Adrenal gland (tissue), 12 donors: ENCODE measurements around the gene CDK5RAP2. TPM values are rescaled to one million over a fixed set of nuclear protein-coding genes. Genes with fewer than 3 reads are reported as not detected.
"Not testable (repeated sequence)": the region's sequence is repeated elsewhere in the genome, so short reads cannot be mapped to it uniquely, and the experiment has no call there.

Experiments
- DNase-seq, 7 donors: peaks; one replicate each; pipeline ENCODE4 v3.0.0-alpha.2; 2019 to 2020
- H3K27ac ChIP-seq, 5 donors: fragments of 200-600 bp; sonication (generic) in 4 of 5; 1 replicate in 3 of 5; 2 replicates in 2 of 5; pipeline versions ENCODE4 v1.5.1 to v1.8.0; 2016 to 2020; ENCODE audit warnings: mild to moderate bottlenecking in 1 of 5
- H3K27me3 ChIP-seq: fragments of 200-600 bp; 2 replicates; pipeline ENCODE4 v1.8.0; 2021
- H3K36me3 ChIP-seq, 2 donors: fragments of 200-600 bp; replicated peaks in 1 of 2; 1 replicate in 1 of 2; 2 replicates in 1 of 2; pipeline versions ENCODE4 v1.5.1 to v1.8.0; 2018 to 2022
- H3K4me1 ChIP-seq, 2 donors: fragments of 200-600 bp; replicated peaks in 1 of 2; 1 replicate in 1 of 2; 2 replicates in 1 of 2; pipeline versions ENCODE4 v1.5.1 to v1.8.0; 2018 to 2021
- H3K4me3 ChIP-seq, 4 donors: fragments of 200-600 bp; sonication (generic) in 3 of 4; one replicate each; pipeline ENCODE4 v1.5.1; 2016 to 2018
- H3K9me3 ChIP-seq, 3 donors: fragments of 200-600 bp; sonication (generic) in 1 of 3; replicated peaks in 1 of 3; 1 replicate in 2 of 3; 2 replicates in 1 of 3; pipeline versions ENCODE4 v1.5.1 to v1.8.0; 2016 to 2021
- CTCF ChIP-seq, 6 experiments: fragments of 450-650 bp in 4 of 6; fragments of 200-600 bp in 2 of 6; sonication (generic) in 1 of 6; IDR thresholded peaks; 1 replicate in 5 of 6; 2 replicates in 1 of 6; pipeline versions ENCODE4 v1.5.1 to v1.8.0; 2016 to 2021; ENCODE audit warnings: antibody characterized with exemption in 6 of 6, mild to moderate bottlenecking in 2 of 6, moderate library complexity in 1 of 6
- POLR2A ChIP-seq, 2 donors: fragments of 450-650 bp; IDR thresholded peaks; one replicate each; pipeline ENCODE4 v1.6.1; 2017; ENCODE audit warnings: antibody characterized with exemption in 2 of 2, mild to moderate bottlenecking in 2 of 2, moderate library complexity in 1 of 2
- WGBS, 4 donors: extraction: QIAGEN DNeasy Blood & Tissue Kit in 2 of 4; methylation state at CpG; one replicate each; pipeline versions ENCODE4 v1.1.5 to v1.1.7; 2013 to 2017; 5-methylcytosine and 5-hydroxymethylcytosine counted together
- intact Hi-C, 2 donors: fragments of 100-400 bp; cut with DNase I; formaldehyde crosslinking; loops; one replicate each; pipeline versions ENCODE4 v1.14.1 to v1.15.0; 2022 to 2023
- polyA plus RNA-seq, 3 donors: library from polyadenylated mRNA; stranded (reverse); fragments of 200-250 nt in 2 of 3; fragments of 350-450 nt in 1 of 3; fragmentation: Illumina TruSeq in 1 of 3; extraction: RNeasy Lipid Tissue Mini Kit (QIAGEN cat#74804) in 1 of 3; gene quantifications; one replicate each; pipeline ENCODE4 v1.2.3, GENCODE V29; 2013 to 2014
- total RNA-seq, 9 donors: library from RNA; depleted of rRNA in 4 of 9; stranded (reverse); fragments of >200 nt in 4 of 9; fragments of 120-200 nt in 1 of 9; fragmentation: NEBNext Ultra II Directional in 1 of 9; extraction: Animal tissue kit (Norgen Biotek cat#: 25700) in 1 of 9; gene quantifications; one replicate each; pipeline versions ENCODE4 v1.1.0 to v1.2.4, GENCODE V29; 2013 to 2023
- donor health status: healthy with polysubstance abuse.
- donor health status: Bipolar disorder and iron deficiency.
- donor health status: DM: yes; HTN: yes; CAD: no.
- donor health status: DM: no; HTN: no; CAD: no.
- donor health status: DM: no; HTN: no; CAD: no.
- donor health status: DM: yes; HTN: yes; CAD: no.

CDK5RAP2 gene
- total and polyA plus RNA-seq, 12 donors = 26.0 to 60.7 (median 41.9) TPM

GRCh38 chr9:120524038-120524437 lies 55.9 kb downstream of the CDK5RAP2 start:
- WGBS, 4 donors = 92 to 94% (median 93%) methylated on average over 3 of the region's 3 CpGs
- Histone ChIP-seq H3K27ac (no peak overlapping the region), H3K36me3 (peaks cover 0 to 50% of the 10 kb centered on the region in 2 donors), H3K4me1 (peaks cover 0 to 3% of the 10 kb centered on the region in 2 donors), H3K27me3 (no peaks in the 10 kb centered on the region), H3K4me3 (no peak overlapping the region), H3K9me3 (no peaks in the 10 kb centered on the region)
- intact Hi-C loops = no loop called here
- DNase-seq = no peak
- TF ChIP-seq CTCF (IDR thresholded peaks at IDR 0.05) = no peak
- no peak for TF ChIP-seq POLR2A (IDR thresholded peaks at IDR 0.05)

GRCh38 chr9:120522558-120522957 lies 57.4 kb downstream of the CDK5RAP2 start:
- peaks cover 0 to 35% of the 10 kb centered on the region in 2 donors for H3K36me3 ChIP-seq
- 97 to 100% (median 100%) methylated on average over 1 of the region's 1 CpG for WGBS, 4 donors
- TF ChIP-seq POLR2A (IDR thresholded peaks at IDR 0.05) (no peak), CTCF (IDR thresholded peaks at IDR 0.05) (no peak)
- DNase-seq = no peak
- H3K4me3 ChIP-seq = no peak overlapping the region
- no peaks in the 10 kb centered on the region for H3K9me3 ChIP-seq
- intact Hi-C loops = no loop called here
- H3K27me3 ChIP-seq = no peaks in the 10 kb centered on the region
- H3K4me1 ChIP-seq = peaks cover 0 to 5% of the 10 kb centered on the region in 2 donors
- no peak overlapping the region for H3K27ac ChIP-seq

- H3K4me3 ChIP-seq = no peak overlapping the region
- H3K4me1 ChIP-seq = peaks cover 0 to 5% of the 10 kb centered on the region in 2 donors
- H3K36me3 ChIP-seq = peaks cover 0 to 33% of the 10 kb centered on the region in 2 donors
- TF ChIP-seq POLR2A (IDR thresholded peaks at IDR 0.05) (no peak), CTCF (IDR thresholded peaks at IDR 0.05) (no peak)
- intact Hi-C loops = no loop called here
- no peak overlapping the region for H3K27ac ChIP-seq
- no peaks in the 10 kb centered on the region for H3K9me3 ChIP-seq
- no peaks in the 10 kb centered on the region for H3K27me3 ChIP-seq
- DNase-seq = no peak
These were observed 57.9 kb downstream of the CDK5RAP2 start for GRCh38 chr9:120522032-120522431.

DNA sequence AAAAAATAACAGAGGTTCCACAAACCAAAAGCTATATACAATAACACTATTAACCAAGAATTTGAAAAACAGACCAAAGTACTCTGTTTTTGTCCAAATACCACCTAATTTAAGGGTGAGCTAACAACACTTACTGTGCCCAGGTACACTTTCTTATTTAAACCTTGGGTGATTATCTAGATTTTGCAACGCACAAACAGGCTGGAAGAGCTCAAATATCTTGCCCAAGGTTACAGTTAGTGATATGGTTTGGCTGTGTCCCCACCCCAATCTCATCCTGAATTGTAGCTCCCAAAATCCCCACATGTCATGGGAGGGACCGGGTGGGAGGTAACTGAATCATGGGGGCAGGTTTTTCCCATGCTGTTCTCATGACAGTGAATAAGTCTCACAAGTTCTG lies 58.9 kb downstream of the CDK5RAP2 start:
- Histone ChIP-seq H3K4me1 (peaks cover 0 to 5% of the 10 kb centered on the region in 2 donors), H3K36me3 (peaks cover 0 to 33% of the 10 kb centered on the region in 2 donors), H3K9me3 (no peaks in the 10 kb centered on the region), H3K27me3 (no peaks in the 10 kb centered on the region), H3K4me3 (no peak overlapping the region), H3K27ac (no peak overlapping the region)
- WGBS, 4 donors = 57 to 83% (median 63%) methylated on average over 2 of the region's 2 CpGs
- TF ChIP-seq CTCF (IDR thresholded peaks at IDR 0.05) = no peak
- DNase-seq = no peak
- intact Hi-C loops = no loop called here

DNA sequence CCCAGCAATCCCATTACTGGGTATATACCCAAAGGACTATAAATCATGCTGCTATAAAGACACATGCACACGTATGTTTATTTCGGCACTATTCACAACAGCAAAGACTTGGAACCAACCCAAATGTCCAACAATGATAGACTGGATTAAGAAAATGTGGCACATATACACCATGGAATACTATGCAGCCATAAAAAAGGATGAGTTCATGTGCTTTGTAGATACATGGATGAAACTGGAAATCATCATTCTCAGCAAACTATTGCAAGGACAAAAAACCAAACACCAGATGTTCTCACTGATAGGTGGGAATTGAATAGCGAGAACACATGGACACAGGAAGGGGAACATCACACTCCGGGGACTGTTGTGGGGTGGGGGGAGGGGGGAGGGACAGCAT lies 64.0 kb downstream of the CDK5RAP2 start:
- H3K27me3 ChIP-seq, H3K4me1 ChIP-seq, DNase-seq, H3K27ac ChIP-seq, H3K4me3 ChIP-seq, H3K9me3 ChIP-seq, H3K36me3 ChIP-seq, intact Hi-C loops: not testable (repeated sequence)
- 95 to 99% (median 96%) methylated on average over 4 of the region's 4 CpGs for WGBS, 4 donors

DNA sequence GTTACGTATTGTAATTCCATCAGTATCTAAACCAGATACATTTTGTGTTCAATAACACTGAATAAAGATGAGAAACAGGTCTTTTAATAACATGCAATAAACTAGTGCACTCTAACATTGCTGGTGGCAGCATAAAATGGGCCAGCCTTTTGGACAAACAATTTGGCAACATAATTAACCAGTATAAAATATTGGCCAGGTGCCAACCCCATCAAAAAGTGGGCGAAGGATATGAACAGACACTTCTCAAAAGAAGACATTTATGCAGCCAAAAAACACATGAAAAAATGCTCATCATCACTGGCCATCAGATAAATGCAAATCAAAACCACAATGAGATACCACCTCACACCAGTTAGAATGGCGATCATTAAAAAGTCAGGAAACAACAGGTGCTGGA lies 64.5 kb downstream of the CDK5RAP2 start:
- H3K4me1 ChIP-seq, H3K27ac ChIP-seq, H3K27me3 ChIP-seq, H3K4me3 ChIP-seq, H3K36me3 ChIP-seq, H3K9me3 ChIP-seq, intact Hi-C loops, DNase-seq: not testable (repeated sequence)
- WGBS, 4 donors = 94 to 98% (median 95%) methylated on average over 2 to 3 of the region's 3 CpGs
